ENCODE results near the gene NR5A1. TPM values are rescaled to one million over a fixed set of nuclear protein-coding genes. Genes with fewer than 3 reads are reported as not detected.
A peak's percentile ranks its signal among the peaks of the same experiment; 100 is the strongest.

Gene NR5A1
- total RNA-seq, 1 donor from 2014 or later, result not detected

DNA sequence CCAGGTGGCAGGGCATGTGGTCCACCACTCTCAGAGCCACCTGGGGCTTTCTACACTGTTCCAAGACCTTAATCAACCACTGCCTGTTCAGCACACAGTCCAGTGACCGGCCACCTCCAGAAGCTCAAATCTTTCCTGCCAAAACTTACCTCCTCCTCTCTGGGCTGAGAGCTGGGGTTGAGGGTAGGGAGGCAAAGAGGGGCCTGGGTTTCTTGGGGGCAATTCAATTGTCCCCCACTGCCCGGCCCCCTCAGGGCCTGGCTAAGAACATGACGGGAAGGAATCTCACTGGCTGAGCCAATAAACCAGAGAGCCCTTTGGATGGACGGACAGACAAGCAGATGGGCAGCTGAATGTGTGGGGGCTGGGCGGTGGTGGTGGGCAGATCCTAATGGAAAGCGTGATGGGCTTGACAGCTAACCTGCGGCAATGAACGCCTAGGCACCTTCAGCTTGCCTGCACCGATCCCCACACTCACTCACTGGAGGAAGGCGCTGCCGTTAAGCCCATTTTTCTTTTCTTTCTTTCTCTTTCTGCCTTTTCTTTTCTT is 5.4 kb downstream of the NR5A1 start:
- Histone ChIP-seq H3K4me1 (peaks cover 4% of the 10 kb centered on the region), H3K36me3 (no peaks in the 10 kb centered on the region), H3K4me3 (no peak overlapping the region), H3K27me3 (ENCODE audit: low read depth) (peaks cover 65% of the 10 kb centered on the region), H3K9me3 (no peaks in the 10 kb centered on the region), H3K27ac (no peak overlapping the region)
- intact Hi-C loops (cut with DNase I), result no loop called here
- DNase-seq (no peak), ATAC-seq (no peak)
- TF ChIP-seq, protein P1, sequence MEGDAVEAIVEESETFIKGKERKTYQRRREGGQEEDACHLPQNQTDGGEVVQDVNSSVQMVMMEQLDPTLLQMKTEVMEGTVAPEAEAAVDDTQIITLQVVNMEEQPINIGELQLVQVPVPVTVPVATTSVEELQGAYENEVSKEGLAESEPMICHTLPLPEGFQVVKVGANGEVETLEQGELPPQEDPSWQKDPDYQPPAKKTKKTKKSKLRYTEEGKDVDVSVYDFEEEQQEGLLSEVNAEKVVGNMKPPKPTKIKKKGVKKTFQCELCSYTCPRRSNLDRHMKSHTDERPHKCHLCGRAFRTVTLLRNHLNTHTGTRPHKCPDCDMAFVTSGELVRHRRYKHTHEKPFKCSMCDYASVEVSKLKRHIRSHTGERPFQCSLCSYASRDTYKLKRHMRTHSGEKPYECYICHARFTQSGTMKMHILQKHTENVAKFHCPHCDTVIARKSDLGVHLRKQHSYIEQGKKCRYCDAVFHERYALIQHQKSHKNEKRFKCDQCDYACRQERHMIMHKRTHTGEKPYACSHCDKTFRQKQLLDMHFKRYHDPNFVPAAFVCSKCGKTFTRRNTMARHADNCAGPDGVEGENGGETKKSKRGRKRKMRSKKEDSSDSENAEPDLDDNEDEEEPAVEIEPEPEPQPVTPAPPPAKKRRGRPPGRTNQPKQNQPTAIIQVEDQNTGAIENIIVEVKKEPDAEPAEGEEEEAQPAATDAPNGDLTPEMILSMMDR (IDR thresholded peaks at IDR 0.05), result no peak

DNA sequence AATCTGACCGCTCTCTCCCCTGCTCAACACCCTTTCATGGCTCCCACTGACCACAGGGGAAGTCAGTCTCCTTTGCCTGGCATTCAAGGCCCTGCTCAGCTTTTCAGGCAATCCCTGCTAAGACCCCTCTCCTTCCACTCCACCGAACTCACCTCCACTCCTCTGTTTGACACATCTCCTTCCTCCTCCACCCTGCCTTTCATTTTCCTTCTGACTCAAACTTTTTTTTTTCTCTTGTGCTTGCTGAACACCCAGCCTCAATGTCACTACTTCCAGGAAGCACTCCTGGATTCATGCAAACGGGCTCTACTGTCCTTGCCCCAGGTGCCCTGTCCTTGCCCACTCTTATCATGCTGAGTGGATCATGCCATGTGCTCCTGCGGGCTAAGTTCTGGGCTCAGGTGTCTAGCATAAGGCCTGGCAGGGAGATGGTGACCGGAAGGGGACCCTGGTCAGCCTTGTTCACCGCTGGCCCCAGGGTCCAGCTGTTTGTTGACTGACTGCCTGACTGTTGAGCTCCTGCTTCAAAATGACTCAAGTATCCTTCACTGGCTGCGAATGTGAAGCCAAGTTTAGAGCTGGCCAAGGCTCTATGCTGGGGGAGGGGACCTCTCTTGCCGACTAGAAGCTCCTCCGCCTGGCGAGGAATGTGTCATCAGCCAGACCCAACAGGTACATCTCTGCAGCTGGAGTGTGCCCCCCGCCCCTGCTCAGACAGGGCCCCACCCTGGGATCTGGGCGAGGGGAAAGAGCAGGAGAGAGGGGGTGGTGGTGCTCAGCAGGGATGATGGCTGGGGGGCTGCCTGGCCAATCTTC is 6.2 kb downstream of the NR5A1 start:
- ATAC-seq (no peak), DNase-seq (peak; percentile 32)
- H3K9me3 ChIP-seq, result no peaks in the 10 kb centered on the region
- intact Hi-C loops (cut with DNase I), result no loop called here
- H3K27ac ChIP-seq, result no peak overlapping the region
- H3K4me1 ChIP-seq, result peaks cover 4% of the 10 kb centered on the region
- no peaks in the 10 kb centered on the region for H3K36me3 ChIP-seq
- TF ChIP-seq, protein P1 (IDR thresholded peaks at IDR 0.05), result no peak
- peaks cover 59% of the 10 kb centered on the region for H3K27me3 ChIP-seq (ENCODE audit: low read depth)
- no peak overlapping the region for H3K4me3 ChIP-seq

DNA sequence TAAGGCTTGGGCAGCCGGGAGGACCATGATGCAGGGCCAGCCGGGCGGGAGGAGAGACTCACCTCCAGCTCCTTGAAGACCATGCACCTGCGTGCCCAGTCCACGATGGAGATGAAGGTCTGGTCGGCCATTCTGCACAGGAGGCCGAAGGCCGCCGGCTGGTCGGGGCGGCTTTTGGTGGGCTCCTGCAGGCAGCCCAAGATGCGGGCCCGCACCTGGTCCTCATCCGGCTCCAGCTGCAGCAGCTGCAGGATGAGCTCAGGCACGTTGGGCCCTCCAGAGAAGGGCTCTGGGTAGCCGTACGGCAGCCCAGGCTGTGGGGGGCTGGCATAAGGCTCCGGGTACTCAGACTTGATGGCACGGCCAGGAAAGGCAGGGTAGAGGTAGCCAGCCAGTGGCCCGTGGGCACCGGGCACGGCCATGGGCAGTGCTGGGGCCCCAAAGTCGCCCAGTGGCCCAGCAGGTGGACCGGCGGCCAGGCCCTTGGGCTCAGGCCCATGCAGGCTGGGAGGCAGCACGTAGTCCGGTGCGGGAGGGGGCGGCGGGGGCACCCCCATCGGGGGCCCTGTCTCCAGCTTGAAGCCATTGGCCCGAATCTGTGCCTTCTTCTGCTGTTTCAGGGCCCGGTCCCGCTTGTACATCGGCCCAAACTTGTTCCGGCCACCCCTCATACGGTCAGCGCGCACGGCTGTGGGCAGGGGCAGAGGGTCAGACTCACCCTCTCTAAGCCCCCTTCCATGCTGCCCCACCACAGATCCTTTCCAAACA is 7.0 kb downstream of the NR5A1 start:
- Histone ChIP-seq H3K4me1 (peaks cover 4% of the 10 kb centered on the region), H3K4me3 (no peak overlapping the region), H3K9me3 (no peaks in the 10 kb centered on the region), H3K27ac (no peak overlapping the region), H3K27me3 (ENCODE audit: low read depth) (peaks cover 57% of the 10 kb centered on the region), H3K36me3 (no peaks in the 10 kb centered on the region)
- TF ChIP-seq, protein P1 (IDR thresholded peaks at IDR 0.05), result no peak
- intact Hi-C loops (cut with DNase I), result no loop called here
- DNase-seq, result peak; percentile 37
- no peak for ATAC-seq

DNA sequence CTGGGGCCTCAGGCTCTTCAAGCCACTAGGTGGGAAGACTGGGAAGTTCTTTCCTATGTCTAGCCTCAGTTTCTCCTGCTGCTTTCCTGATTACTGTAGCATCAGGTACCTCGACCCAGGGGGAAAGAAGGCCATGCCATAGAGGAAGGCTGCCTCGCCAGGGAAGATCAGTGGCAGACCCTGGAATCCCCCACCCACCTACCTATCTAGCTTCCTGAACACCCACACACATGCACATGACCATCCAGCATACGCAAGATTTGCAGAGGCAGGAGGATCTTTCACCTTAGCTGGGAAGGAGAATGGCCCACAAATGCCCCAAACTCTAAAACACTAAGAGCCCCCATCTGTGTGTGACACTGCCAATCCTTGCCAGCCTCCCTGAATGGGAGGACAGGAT is 8.0 kb downstream of the NR5A1 start:
- TF ChIP-seq, protein P1 (IDR thresholded peaks at IDR 0.05), result no peak
- H3K27me3 ChIP-seq (ENCODE audit: low read depth), result peaks cover 59% of the 10 kb centered on the region
- no peak overlapping the region for H3K4me3 ChIP-seq
- intact Hi-C loops (cut with DNase I), result no loop called here
- peaks cover 2% of the 10 kb centered on the region for H3K4me1 ChIP-seq
- no peaks in the 10 kb centered on the region for H3K9me3 ChIP-seq
- ATAC-seq, result no peak
- DNase-seq, result no peak
- no peaks in the 10 kb centered on the region for H3K36me3 ChIP-seq
- no peak overlapping the region for H3K27ac ChIP-seq

DNA sequence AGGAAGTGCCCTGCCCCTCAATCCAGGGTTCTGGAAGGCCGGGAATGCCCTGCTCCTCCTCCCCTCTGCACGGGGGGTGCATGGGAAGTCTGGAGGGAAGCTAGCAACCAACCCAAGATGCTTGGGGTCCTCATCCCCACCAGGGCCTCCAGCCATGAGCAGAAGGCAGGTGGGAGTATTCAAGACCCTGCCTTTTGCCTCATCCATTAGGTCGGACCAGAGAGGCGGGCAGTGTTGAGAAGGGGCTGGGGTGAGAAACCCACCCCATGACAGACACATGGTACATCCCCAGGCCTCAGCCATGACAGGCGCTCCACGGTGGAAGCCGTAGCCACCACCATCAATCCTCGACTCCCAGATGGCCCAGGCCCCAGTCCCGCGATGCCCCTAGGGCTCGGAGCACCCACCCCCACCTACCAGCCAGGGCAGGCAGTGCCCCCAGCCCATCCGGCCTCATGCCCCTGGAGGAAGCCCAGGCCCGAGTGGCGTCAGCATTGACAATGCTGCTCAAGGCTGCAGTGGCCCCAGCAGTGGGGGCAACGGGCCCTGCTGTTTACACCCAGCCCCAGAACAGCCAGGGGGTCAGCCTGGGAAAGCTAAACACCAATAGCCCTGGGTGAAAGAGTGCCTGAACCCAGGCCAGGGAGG is 8.6 kb downstream of the NR5A1 start:
- TF ChIP-seq, protein P1 (IDR thresholded peaks at IDR 0.05), result no peak
- intact Hi-C loops (cut with DNase I), result no loop called here
- H3K27ac ChIP-seq, result no peak overlapping the region
- DNase-seq, result no peak
- peaks cover 54% of the 10 kb centered on the region for H3K27me3 ChIP-seq (ENCODE audit: low read depth)
- no peaks in the 10 kb centered on the region for H3K4me1 ChIP-seq
- no peak for ATAC-seq
- H3K4me3 ChIP-seq, result no peak overlapping the region
- no peaks in the 10 kb centered on the region for H3K9me3 ChIP-seq
- no peaks in the 10 kb centered on the region for H3K36me3 ChIP-seq
